ENCODE data around the gene PM20D2.

- TF ChIP-seq CTCF (IDR thresholded peaks at IDR 0.05) (no peak), POLR2A (IDR thresholded peaks at IDR 0.05) (no peak), POLR2AphosphoS5 (IDR thresholded peaks at IDR 0.05) (no peak)
Measured at GRCh38 chr6:89205819-89206218, 60.0 kb downstream of the PM20D2 start.

All from breast epithelium (tissue), 3 donors.